AG08396 (cell line): ENCODE measurements around the gene CTNND2.
"Not testable (repeated sequence)": the region's sequence is repeated elsewhere in the genome, so short reads cannot be mapped to it uniquely, and the experiment has no call there.

Source experiments
- DNase-seq: peaks from one replicate; pipeline ENCODE4 v3.0.0; 2012; ENCODE audit warnings: low spot score, mixed read lengths

CTNND2 gene

DNA sequence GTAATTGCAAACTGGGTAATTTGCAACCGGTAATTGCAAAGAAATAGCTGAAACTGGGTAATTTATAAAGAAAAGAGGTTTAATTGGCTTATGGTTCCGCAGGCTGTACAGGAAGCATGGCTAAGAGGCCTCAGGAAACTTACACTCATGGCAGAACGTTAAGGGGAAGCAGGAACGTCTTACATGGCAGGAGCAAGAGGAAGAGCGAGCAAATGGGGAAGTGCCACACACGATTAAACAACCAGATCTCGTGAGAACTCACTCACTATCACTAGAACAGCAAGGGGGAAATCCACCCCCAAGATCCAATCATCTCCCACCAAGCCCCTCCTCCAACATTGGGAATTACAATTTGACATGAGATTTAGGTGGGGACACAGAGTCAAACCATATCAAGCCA is 590.6 kb downstream of the CTNND2 start:
- not testable (repeated sequence) for DNase-seq

DNA sequence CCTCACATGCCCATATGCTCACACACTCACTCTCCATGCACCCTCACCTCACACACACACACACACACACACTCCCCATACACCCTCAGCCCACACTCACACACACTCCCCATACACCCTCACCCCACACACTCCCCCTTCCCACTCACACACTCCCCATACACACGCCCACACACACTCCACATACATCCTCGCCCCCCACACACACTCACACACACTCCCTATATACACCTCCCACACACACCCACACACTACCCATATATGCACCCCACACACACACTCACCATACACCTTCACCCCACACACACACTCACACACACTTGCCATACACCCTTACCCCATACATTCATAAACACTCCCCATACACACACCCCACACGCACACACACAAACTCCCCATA is 592.5 kb downstream of the CTNND2 start:
- no peak for DNase-seq

DNA sequence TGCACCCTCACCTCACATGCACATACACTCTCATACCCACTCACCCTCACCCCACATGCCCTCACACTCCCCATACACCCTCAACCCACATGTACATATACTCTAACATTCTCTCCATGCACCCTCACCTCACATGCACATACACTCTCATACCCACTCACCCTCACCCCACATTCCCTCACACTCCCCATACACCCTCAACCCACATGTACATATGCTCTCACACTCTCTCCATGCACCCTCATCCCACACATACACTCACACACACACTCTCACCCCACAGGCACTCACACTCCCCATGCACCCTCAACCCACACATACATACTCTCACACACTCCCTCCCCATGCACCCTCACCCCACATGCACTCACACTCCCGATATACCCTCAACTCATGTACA is 593.0 kb downstream of the CTNND2 start:
- no peak for DNase-seq

DNA sequence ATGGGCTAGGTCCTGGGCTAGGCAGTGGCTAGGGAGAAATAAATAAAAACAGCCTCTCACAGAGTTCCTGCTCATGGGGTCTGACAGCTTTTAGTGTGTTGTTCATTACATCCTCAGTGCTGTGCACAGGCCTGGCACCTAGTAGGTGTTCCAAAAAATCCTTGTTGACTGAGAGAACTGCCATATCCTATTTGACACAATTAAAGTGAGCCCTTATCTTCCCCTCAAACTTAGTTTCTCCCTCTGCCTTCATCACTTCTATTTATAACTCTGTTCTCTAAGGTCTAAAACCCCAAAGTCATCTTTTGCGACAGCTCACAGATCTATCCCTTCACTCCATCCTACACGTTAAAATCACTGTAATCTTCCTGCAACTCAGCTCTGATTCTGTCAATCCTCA is 594.1 kb downstream of the CTNND2 start:
- no peak for DNase-seq

DNA sequence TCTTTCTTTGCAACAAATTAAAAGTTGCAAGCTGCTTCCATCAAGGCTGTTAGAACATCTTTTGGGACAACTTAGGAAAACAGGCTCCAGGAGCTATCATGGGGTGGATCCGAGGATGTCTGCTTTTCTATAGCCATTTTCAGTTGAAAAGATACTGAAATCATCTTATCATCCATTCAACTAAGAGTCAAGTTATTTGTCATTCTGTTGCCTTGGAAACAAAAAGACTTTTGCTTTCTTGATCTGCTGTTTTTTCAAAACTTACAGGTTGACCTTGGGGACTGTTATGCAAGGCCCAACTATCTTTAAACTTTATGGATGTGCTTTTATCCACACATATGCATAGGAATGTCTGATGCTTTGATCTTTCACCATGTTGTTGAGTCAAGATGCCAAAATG is 597.9 kb downstream of the CTNND2 start:
- DNase-seq: no peak

DNA sequence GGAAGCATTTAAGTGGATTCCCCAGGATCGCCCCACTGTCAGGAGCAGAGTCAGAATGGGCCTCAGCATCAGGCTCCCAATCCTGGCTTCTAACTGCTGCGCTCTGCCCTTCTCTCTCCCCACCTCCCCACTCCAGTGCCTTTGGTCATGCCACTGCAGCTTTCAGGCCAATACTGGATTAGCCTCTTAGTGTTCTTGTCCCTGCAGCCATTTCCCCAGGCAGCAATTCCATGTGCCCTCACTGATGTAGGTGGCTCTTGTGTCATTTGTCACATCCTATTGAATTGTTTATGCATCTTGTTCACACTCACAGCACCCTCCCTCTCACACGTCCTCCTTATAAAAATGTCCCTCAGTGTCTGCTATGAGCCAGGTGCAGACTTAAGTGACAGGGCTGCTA is 599.0 kb downstream of the CTNND2 start:
- DNase-seq: no peak

DNA sequence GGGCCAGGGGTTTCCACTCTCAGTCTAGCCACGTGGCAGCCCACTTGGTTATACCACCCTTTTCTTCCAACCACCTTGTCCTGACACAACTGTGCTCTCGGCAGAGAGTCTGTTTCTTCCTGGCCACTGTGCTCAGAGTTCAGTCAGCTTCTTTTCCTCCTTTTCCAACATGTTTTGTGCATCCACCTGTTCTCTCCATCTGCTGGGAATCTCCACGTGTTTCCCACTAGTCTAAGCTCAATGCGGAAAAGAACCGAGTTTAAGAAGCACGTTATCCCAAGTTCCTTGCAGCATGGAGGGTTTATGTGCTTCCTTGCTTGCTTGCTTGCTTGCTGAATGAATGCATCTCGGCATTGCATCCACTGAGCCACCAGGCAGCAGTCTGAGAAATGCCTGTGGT is 599.6 kb downstream of the CTNND2 start:
- DNase-seq: no peak

DNA sequence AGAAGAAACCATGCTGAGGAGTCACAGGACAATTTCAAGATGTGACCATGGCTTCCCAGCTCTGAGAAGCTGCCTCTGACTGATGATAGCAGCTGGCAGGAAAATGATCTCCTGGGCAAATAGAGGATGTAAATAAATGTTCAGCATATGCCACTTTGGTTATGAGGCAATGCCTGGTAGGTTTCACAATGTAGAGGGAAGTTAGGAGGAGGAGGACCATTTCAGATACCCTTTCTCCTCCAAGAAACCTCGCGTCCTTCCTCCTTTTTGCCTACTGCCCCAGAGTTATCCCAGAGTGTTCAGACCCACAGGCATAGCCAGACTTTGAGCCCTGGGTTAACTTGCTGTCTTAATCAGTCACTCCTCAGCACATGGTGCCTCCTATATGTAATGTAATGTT is 601.6 kb downstream of the CTNND2 start:
- DNase-seq: no peak

DNA sequence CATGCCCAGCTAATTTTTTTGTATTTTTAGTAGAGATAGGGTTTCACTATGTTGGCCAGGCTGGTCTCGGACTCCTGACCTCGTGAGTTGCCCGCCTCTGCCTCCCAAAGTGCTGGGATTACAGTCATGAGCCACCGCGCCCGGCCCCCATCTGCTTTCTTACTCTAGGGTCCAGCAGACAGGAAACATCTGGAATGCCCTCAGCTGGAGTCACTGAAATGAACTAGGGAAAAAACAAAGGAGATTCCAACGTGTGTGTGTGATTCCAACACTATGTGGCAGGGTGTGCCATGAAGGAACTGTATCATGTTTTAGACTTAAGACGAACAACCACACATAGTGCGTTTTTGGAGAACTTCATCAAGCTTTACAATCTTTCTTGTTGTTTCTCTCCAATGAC is 603.1 kb downstream of the CTNND2 start:
- no peak for DNase-seq

DNA sequence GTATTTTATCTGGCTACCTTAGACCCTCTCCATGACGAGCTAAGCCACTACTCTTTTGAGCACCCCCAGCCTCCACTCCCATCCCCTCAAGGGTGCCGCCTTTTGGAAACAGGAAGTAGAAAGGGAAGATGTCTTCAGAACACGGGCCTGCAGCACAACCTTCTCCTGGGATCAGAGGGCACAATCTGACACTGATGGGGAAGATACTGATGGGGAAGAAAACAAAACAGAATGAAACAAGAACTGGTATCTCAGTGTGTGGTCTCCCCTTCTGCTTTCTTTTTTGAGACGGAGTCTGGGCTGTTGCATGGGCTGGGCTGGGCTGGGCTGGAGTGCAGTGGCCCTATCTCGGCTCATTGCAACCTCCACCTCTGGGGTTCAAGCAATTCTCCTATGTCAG is 603.5 kb downstream of the CTNND2 start:
- DNase-seq: no peak

DNA sequence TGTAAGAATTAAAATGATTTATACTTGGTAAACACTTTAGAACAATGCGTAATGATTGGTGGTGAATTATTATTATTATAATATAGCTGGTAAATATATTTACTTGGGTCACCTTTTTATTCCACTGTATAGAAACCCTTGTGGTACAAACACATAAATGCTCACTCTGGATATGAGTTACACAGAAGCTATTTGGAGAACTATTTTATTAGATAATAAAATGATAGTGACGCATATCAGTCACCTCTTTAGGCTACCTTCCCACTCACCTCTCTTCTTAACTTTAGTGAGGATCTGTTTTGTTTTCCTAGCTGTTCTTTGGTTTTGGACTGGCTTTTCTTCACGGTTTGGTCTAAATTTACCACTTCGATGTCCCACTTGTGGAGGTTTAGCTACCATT is 605.4 kb downstream of the CTNND2 start:
- DNase-seq: no peak

DNA sequence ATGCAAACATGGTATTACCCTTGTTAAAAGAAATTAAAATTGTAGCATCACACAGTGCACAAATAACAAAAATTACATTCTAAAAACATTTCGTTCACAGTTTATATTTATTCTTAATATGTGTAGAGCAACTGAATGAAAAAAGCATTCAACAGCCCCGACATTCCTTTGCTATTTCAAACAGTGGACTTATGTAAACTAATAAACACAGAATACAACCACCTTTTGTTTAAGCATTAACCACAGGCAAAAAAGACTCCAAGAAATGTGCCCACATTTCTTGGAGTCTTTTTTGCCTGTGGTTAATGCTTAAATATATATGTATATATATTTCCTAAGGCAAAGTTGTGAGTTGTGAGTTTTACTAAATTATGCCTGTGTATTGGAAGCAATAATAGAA is 610.7 kb downstream of the CTNND2 start:
- no peak for DNase-seq

DNA sequence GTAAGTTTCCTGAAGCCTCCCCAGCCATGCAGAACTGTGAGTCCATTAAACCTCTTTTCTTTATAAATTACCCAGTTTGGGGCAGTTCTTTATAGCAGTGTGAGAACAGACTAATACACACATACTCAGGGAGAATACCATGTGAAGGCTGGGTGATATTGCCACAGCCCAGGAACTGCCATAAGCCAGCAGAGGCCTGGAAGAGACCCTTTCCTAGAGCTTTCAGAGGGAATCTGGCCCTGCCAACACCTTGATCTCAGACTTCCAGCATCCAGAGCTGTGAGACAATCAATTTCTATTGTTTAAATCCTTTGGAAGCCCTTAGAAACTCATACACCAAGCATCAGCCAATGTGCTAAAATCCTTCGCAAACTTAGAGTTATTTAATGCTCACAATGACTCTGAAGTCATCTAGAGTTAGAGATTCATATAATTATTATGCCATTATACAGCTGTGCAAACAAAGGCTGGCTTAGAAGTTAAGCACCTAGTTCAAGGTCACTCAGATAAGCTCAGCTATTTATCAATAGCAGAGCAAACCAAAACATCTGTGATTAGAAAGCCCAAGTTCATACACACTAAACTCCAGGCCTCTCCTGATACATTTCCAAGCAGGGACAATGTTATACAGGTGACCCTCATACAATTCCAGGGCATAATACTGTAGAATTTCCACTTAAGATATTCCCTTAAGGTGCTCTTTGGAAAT is 611.4 kb downstream of the CTNND2 start:
- no peak for DNase-seq

DNA sequence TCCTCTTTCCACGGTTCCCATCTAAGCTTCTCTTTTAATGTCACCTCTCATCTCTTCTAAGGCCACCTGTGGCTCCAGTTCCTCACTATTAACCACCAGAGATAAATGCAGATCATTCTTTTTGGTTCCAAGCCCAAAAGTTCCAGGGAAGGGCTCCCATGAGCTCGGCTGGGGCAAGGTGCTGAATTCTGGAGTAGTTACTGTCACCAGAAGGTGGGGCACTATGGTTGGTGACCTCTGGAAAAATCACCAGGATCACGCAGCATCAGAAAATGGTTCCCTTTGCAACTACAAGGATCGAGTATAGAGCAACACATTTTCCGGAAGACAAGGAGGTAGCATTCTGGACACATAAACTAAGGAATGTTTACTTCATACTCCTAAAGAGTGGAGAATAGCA is 614.5 kb downstream of the CTNND2 start:
- no peak for DNase-seq

DNA sequence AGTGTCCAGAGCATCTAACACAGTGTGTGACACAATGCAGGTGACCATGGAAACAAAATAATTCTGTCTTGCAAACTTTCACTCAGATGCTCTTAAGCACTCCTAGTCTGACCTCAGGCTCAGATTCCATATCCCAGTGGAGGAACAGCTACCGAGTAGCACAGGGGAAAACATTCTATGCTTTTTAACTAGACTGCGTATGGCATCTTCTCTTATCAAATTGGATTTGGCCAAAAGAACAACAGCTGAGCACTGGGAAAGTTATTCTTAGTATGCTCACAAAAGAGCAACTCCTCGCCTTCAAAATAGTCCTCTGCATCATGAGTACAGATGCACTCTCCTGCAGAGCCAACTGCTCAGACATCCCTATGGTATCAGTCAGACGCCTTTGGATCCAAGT is 615.0 kb downstream of the CTNND2 start:
- DNase-seq: no peak

DNA sequence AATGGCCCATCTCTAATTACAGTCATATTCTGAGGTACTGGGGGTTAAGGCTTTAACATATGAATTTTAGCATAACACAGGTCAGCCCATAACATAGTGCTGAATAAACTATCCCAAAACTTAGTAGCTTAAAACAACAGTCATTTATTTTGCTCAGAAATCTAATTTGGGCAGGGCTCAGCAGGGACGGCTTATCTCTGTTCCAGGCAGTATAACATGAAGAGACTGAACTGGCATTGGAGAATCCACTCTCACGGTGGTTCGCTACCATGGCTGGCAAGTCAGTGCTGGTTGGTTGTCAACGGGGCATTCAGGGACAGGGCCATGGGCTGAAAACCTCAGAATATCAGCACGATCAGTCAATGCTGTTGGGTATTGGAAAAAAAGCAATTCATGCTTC is 622.4 kb downstream of the CTNND2 start:
- no peak for DNase-seq

DNA sequence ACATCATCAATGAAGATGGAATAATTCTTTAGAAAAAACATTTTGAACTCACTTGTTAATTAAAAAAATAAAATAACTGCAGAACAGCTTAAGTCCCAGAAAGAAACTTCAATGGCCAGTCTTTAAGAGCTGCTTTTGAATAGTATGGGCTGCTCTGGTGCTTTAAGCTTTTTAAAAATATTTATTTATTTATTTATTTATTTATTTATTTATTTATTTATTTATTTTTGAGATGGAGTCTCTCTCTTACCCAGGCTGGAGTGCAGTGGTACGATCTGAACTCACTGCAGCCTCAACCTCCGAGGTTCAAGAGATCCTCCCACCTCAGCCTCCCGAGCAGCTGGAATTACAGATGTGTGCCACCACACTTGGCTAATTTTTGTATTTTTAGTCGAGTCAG is 626.9 kb downstream of the CTNND2 start:
- DNase-seq: no peak

DNA sequence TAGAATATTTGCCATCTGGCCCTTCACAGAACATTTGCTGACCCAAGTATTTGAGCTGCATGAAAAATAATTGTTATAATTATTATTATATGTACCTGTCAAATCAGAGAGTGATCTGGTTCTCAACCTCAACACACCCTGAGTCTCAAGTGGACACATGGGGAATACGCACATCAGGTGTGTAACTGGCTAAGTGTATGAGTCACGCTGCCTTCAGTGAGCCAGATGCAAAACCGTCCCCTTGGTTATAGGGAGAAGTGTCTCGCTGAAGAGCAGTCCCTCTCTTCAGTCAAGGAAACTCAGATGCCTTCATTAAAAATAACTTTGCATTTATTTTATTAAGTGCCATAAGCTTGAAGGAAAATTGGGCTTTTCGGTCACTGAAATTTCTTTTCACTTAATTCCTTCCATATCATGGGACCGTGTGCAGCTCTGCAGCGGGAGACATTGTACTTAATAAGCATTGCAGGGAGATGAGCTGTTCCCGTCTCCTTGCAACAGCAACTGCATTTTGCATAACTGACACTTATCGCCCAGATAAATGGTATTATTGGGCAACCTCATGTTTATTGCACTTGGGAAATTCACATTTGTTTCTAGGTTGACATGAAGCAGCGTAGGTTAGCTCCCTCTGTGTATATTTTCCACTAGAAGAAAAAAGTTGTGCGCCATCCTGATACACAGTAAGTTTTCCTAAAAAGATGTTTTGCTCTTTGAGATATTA is 630.9 kb downstream of the CTNND2 start:
- DNase-seq: no peak

DNA sequence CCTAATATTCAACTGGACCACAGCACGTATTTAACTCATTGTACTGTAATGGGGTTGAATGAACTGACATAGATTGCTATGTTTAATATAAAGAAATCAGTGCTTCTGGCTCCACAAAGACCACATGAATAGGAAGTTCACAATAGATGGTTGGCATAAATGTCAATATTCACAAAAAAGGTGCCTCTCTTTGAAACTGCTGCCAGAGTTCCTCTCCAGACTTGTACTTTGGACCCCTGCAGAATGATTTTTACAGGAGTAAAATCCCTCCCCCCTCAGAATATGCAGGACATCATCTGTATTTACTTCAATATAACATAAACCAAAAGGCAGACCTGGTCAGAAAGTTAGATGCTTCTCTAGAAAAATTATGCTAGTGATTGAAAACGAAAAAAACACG is 634.7 kb downstream of the CTNND2 start:
- DNase-seq: no peak

DNA sequence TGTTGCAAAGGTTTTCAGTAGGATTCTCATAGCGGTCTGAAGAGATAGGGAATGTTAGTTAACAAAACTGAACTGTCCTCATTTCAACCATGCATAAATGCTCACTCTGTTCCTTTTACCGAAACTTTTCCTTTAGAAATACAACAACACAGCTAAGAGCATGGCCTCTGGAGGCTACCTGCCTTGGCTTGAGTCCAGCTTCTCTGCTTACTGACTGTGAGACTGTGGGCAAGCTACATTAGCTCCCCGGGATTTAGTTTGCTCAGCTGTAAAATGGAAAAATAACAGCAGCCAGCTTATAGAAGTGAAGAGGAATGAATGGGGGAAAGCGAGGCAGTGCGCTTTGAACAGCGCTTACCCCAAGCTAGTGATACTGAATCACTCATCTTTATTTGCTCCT is 635.4 kb downstream of the CTNND2 start:
- DNase-seq: no peak

DNA sequence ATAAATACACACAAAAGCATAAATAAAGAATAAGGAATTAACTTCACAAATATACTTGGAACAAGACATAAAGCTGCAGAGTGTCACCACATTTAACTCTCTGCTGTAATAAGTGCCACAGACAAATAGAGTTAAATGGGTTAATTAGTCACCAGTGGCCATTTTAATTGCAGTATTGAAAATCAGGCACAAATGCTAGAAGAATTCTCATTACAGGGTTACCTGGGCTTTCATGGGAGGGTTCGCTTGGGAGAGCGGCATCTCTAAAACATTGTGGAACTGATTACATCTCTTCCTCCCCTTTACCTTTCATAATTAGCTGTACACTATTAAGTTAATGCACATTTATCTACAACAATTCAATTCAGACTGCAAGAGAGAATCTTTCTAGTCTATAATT is 637.9 kb downstream of the CTNND2 start:
- DNase-seq: no peak

DNA sequence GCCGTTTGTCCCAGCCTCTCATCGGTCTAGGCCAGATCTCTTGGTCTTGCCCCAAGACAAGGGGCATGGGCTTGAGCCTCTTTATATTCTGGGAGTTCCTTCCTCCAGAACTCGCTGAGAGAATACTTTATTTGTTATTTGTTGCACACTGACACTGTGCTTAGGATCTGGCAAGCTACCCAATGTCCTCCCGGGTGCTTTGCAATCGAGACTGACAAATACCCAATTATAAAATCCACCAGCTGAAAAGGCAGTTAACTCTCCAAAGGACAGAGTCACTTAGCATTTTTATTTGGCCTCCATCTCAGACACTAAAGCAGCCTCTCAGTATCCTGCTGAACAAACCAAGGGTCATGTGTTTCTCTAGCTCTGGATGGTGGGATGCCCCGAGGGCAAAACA is 643.0 kb downstream of the CTNND2 start:
- DNase-seq: no peak

DNA sequence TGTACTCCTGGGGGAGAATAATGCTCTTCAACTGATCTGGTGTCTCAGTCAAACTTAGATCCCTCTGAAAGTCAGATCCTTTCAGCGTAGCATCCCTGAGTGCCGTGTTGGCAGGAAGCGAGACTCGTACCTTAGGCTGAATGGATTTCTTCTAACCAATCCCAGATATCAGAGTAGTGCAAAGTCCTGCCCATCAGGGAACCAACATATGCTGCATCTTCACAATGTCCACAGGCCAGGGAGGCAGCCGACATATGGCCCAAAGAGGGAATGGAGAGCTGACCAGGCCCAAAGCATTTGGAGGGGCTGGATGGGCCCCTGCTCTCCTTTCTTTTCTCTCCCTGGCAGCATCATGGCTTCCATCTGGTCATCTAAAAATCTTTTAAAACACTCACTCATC is 646.2 kb downstream of the CTNND2 start:
- no peak for DNase-seq

DNA sequence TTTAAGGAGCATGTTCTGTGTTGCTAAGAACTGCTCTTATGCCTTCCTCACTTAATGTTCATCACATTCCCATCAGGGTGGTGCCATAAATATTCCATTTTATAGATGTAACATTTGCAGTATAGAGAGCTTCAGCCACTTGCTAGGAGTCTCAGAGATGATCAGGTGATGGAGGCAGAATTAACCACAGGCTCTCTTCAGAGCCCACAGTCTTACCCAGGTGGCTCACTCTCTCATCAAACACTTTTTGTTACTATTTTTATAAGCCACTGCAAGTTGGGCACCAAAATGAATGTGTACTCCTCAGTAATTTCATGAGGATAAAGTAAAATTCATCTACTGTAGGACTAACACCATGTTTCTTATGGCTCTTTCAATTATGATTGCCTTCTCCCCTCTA is 651.7 kb downstream of the CTNND2 start:
- DNase-seq: no peak
